Endothelial cell of umbilical vein (primary cell): ENCODE measurements around the gene PDPN.

Experiments used
- CTCF ChIP-seq, 2 donors: IDR thresholded peaks; 1 replicate in 1 of 2; 2 replicates in 1 of 2; pipeline ENCODE4 v1.5.1; 2011; ENCODE audit warnings: low read length in 2 of 2, mild to moderate bottlenecking in 2 of 2, moderate library complexity in 2 of 2, control low read depth in 1 of 2, inconsistent platforms in 1 of 2, low read depth in 1 of 2; ENCODE audit not compliant: insufficient read depth in 1 of 2; ENCODE audit errors: extremely low read depth in 1 of 2
- EZH2 ChIP-seq: IDR thresholded peaks from 2 replicates; pipeline ENCODE4 v1.6.1; 2012; ENCODE audit warnings: borderline replicate concordance, low read depth, mild to moderate bottlenecking, moderate library complexity, low read length, inconsistent platforms; ENCODE audit not compliant: severe bottlenecking
- FOS ChIP-seq: IDR thresholded peaks from 2 replicates; pipeline ENCODE4 v1.6.1; 2011; ENCODE audit warnings: mild to moderate bottlenecking, low read length, moderate library complexity, borderline replicate concordance; ENCODE audit not compliant: insufficient read depth
- JUN ChIP-seq: IDR thresholded peaks from 2 replicates; pipeline ENCODE4 v1.6.1; 2011; ENCODE audit warnings: borderline replicate concordance, low read depth; ENCODE audit not compliant: insufficient read length, insufficient read depth
- POLR2A ChIP-seq: IDR thresholded peaks from 2 replicates; pipeline ENCODE4 v1.6.1; 2012; ENCODE audit warnings: low read depth, mild to moderate bottlenecking, control low read depth, low read length
- POLR2AphosphoS5 ChIP-seq: IDR thresholded peaks from 2 replicates; pipeline ENCODE4 v1.6.1; 2012; ENCODE audit warnings: low read depth, mild to moderate bottlenecking, control low read depth, low read length, moderate library complexity; ENCODE audit not compliant: insufficient read depth

GRCh38 chr1:13587256-13588030 lies 3.8 kb downstream of the PDPN start:
- TF ChIP-seq CTCF (IDR thresholded peaks at IDR 0.05; ENCODE audit: extremely low read depth in 1 of 2, insufficient read depth in 1 of 2, low read depth in 1 of 2, low read length in 2 of 2) (no peak), EZH2 (no peak), JUN (no peak), POLR2AphosphoS5 (no peak), FOS (no peak), POLR2A (no peak)
